ENCODE measurements around the gene CCDC88C. TPM values are rescaled to one million over a fixed set of nuclear protein-coding genes. Genes with fewer than 3 reads are reported as not detected.

The CCDC88C gene
- total RNA-seq, 1 experiment from 2014 or later: 19.7 TPM

- Histone ChIP-seq H4K20me1 (ENCODE audit: low read length) (no peaks in the 10 kb centered on the region), H3K27me3 (ENCODE audit: low read length) (no peaks in the 10 kb centered on the region), H3K9ac (ENCODE audit: low read length) (no peak overlapping the region), H3F3A (ENCODE audit: low read length, unreplicated experiment) (no peaks in the 10 kb centered on the region), H3K9me2 (replicated peaks; ENCODE audit: low read length) (no peaks in the 10 kb centered on the region), H3K4me2 (ENCODE audit: low read length) (no peak overlapping the region), H3K36me3 (ENCODE audit: low read depth, low read length) (no peaks in the 10 kb centered on the region), H3K4me1 (ENCODE audit: insufficient read depth, low read length) (0 out of 2 replicates have a peak, but pooled peaks cover 7% of the 10 kb centered on the region), H3K9me3 (ENCODE audit: low read length) (no peaks in the 10 kb centered on the region), H2AFZ (ENCODE audit: low read length) (no peak overlapping the region), H3K4me3 (ENCODE audit: low read length) (no peak overlapping the region), H3K79me2 (ENCODE audit: low read length) (no peaks in the 10 kb centered on the region), H3K27ac (ENCODE audit: low read length) (no peak overlapping the region)
- ATAC-seq (no peak), DNase-seq (no peak)
- TF ChIP-seq CTCF (conservative IDR thresholded peaks at IDR 0.05; ENCODE audit: low read depth, low read length) (no peak), EZH2phosphoT487 (IDR thresholded peaks at IDR 0.05; ENCODE audit: borderline replicate concordance, low read length) (no peak), EZH2 (IDR thresholded peaks at IDR 0.05; ENCODE audit: low read length, unreplicated experiment) (no peak)
- intact Hi-C loops (cut with micrococcal nuclease): no loop called here
- BruUV-seq (replicated peaks): no TSS peak
- POLR2A ChIA-PET (ENCODE audit: unreplicated experiment): no interaction called here
- CTCF ChIA-PET: no interaction called here
Observed at GRCh38 chr14:91256661-91257060, 161.0 kb downstream of the CCDC88C start.

- intact Hi-C loops (cut with micrococcal nuclease): no loop called here
- Histone ChIP-seq H2AFZ (ENCODE audit: low read length) (no peak overlapping the region), H3K9me2 (replicated peaks; ENCODE audit: low read length) (no peaks in the 10 kb centered on the region), H3K4me1 (ENCODE audit: insufficient read depth, low read length) (peaks cover 13% of the 10 kb centered on the region; the same call in 1 of the 2 replicates), H3K36me3 (ENCODE audit: low read depth, low read length) (no peaks in the 10 kb centered on the region), H3K9me3 (ENCODE audit: low read length) (no peaks in the 10 kb centered on the region), H3K27ac (ENCODE audit: low read length) (no peak overlapping the region), H3K27me3 (ENCODE audit: low read length) (no peaks in the 10 kb centered on the region), H3K4me3 (ENCODE audit: low read length) (no peak overlapping the region), H4K20me1 (ENCODE audit: low read length) (no peaks in the 10 kb centered on the region), H3K4me2 (ENCODE audit: low read length) (no peak overlapping the region), H3K79me2 (ENCODE audit: low read length) (no peaks in the 10 kb centered on the region), H3F3A (ENCODE audit: low read length, unreplicated experiment) (no peaks in the 10 kb centered on the region), H3K9ac (ENCODE audit: low read length) (no peak overlapping the region)
- POLR2A ChIA-PET (ENCODE audit: unreplicated experiment): no interaction called here
- ATAC-seq: 0 out of 2 replicates have a peak, but pooled peaks have one; percentile 4
- TF ChIP-seq EZH2phosphoT487 (IDR thresholded peaks at IDR 0.05; ENCODE audit: borderline replicate concordance, low read length) (no peak), CTCF (conservative IDR thresholded peaks at IDR 0.05; ENCODE audit: low read depth, low read length) (no peak), EZH2 (IDR thresholded peaks at IDR 0.05; ENCODE audit: low read length, unreplicated experiment) (no peak)
- DNase-seq: no peak
- no TSS peak for BruUV-seq (replicated peaks)
- CTCF ChIA-PET: no interaction called here
Observed at GRCh38 chr14:91255026-91255695, 162.5 kb downstream of the CCDC88C start.

- no peak overlapping the region for H3K9ac ChIP-seq (ENCODE audit: low read length)
- DNase-seq (no peak), ATAC-seq (no peak)
- intact Hi-C loops (cut with micrococcal nuclease): no loop called here
- H3K9me3 ChIP-seq (ENCODE audit: low read length): no peaks in the 10 kb centered on the region
- no peak overlapping the region for H2AFZ ChIP-seq (ENCODE audit: low read length)
- no peaks in the 10 kb centered on the region for H3K36me3 ChIP-seq (ENCODE audit: low read depth, low read length)
- TF ChIP-seq CTCF (conservative IDR thresholded peaks at IDR 0.05; ENCODE audit: low read depth, low read length) (no peak), EZH2phosphoT487 (IDR thresholded peaks at IDR 0.05; ENCODE audit: borderline replicate concordance, low read length) (no peak), EZH2 (IDR thresholded peaks at IDR 0.05; ENCODE audit: low read length, unreplicated experiment) (no peak)
- H3K9me2 ChIP-seq (replicated peaks; ENCODE audit: low read length): no peaks in the 10 kb centered on the region
- no peaks in the 10 kb centered on the region for H3F3A ChIP-seq (ENCODE audit: low read length, unreplicated experiment)
- H3K4me2 ChIP-seq (ENCODE audit: low read length): no peak overlapping the region
- no peaks in the 10 kb centered on the region for H3K27me3 ChIP-seq (ENCODE audit: low read length)
- no peaks in the 10 kb centered on the region for H4K20me1 ChIP-seq (ENCODE audit: low read length)
- peaks cover 19% of the 10 kb centered on the region for H3K4me1 ChIP-seq (ENCODE audit: insufficient read depth, low read length)
- H3K4me3 ChIP-seq (ENCODE audit: low read length): no peak overlapping the region
- no TSS peak for BruUV-seq (replicated peaks)
- H3K27ac ChIP-seq (ENCODE audit: low read length): no peak overlapping the region
- no peaks in the 10 kb centered on the region for H3K79me2 ChIP-seq (ENCODE audit: low read length)
- ChIA-PET POLR2A (ENCODE audit: unreplicated experiment) (no interaction called here), CTCF (no interaction called here)
Observed at GRCh38 chr14:91254461-91254860, 163.2 kb downstream of the CCDC88C start.

All from PC-3 (cell line).